Glutamatergic neuron (in vitro differentiated cells): Measurements from ENCODE around the gene FBXL7. TPM values are rescaled to one million over a fixed set of nuclear protein-coding genes. Genes with fewer than 3 reads are reported as not detected.
A peak's percentile ranks its signal among the peaks of the same experiment; 100 is the strongest.

Experiments
- DNase-seq: peaks from one replicate; pipeline ENCODE4 v3.0.0; 2022
- H3K27ac Mint-ChIP-seq: one replicate; pipeline ENCODE4 v1.8.0; 2020; ENCODE audit warnings: mild to moderate bottlenecking, mixed read lengths, inconsistent platforms; ENCODE audit not compliant: unreplicated experiment
- H3K27me3 Mint-ChIP-seq: one replicate; pipeline ENCODE4 v1.8.0; 2020; ENCODE audit warnings: mild to moderate bottlenecking, moderate library complexity, mixed read lengths, inconsistent platforms; ENCODE audit not compliant: unreplicated experiment
- H3K36me3 Mint-ChIP-seq: one replicate; pipeline ENCODE4 v1.8.0; 2020; ENCODE audit warnings: mild to moderate bottlenecking, mixed read lengths, inconsistent platforms; ENCODE audit not compliant: unreplicated experiment
- H3K4me1 Mint-ChIP-seq: one replicate; pipeline ENCODE4 v1.8.0; 2020; ENCODE audit warnings: mild to moderate bottlenecking, low read depth, mixed read lengths, inconsistent platforms; ENCODE audit not compliant: unreplicated experiment
- H3K4me3 Mint-ChIP-seq: one replicate; pipeline ENCODE4 v1.8.0; 2020; ENCODE audit warnings: mild to moderate bottlenecking, mixed read lengths, inconsistent platforms; ENCODE audit not compliant: unreplicated experiment
- H3K9me3 Mint-ChIP-seq: one replicate; pipeline ENCODE4 v1.8.0; 2020; ENCODE audit warnings: mild to moderate bottlenecking, moderate library complexity, mixed read lengths, inconsistent platforms; ENCODE audit not compliant: unreplicated experiment
- CTCF ChIP-seq: fragments of 200-600 bp; sonication (generic); IDR thresholded peaks from one replicate; pipeline ENCODE4 v1.5.0; 2021; ENCODE audit not compliant: partially characterized antibody, unreplicated experiment
- total RNA-seq: library from RNA; stranded (reverse); fragmentation: NEBNext Ultra II Directional; extraction: Animal tissue kit (Norgen Biotek cat#: 25700); gene quantifications from one replicate; pipeline ENCODE4 v1.2.1, GENCODE V29; 2021; ENCODE audit not compliant: unreplicated experiment

Gene FBXL7
- total RNA-seq, 1 donor from 2014 or later = 25.3 TPM

- DNase-seq = no peak
- H3K9me3 Mint-ChIP-seq = peaks cover 11% of the 10 kb centered on the region
- H3K27me3 Mint-ChIP-seq = peaks cover 7% of the 10 kb centered on the region
- TF ChIP-seq CTCF = no peak
- H3K4me3 Mint-ChIP-seq = peak overlapping the region; percentile 35
- H3K27ac Mint-ChIP-seq = peak overlapping the region; percentile 86
- H3K36me3 Mint-ChIP-seq = no peaks in the 10 kb centered on the region
- peaks cover 51% of the 10 kb centered on the region for H3K4me1 Mint-ChIP-seq
Observed at GRCh38 chr5:15690611-15691010, 190.6 kb downstream of the FBXL7 start.

- peaks cover 7% of the 10 kb centered on the region for H3K27me3 Mint-ChIP-seq
- peaks cover 54% of the 10 kb centered on the region for H3K4me1 Mint-ChIP-seq
- H3K4me3 Mint-ChIP-seq = peak overlapping the region; percentile 0
- H3K9me3 Mint-ChIP-seq = peaks cover 11% of the 10 kb centered on the region
- H3K36me3 Mint-ChIP-seq = no peaks in the 10 kb centered on the region
- H3K27ac Mint-ChIP-seq = peak overlapping the region; percentile 67
- DNase-seq = no peak
- TF ChIP-seq CTCF = no peak
Observed at GRCh38 chr5:15691521-15691920, 191.5 kb downstream of the FBXL7 start.

- Mint-ChIP-seq H3K9me3 (peaks cover 11% of the 10 kb centered on the region), H3K27ac (peak overlapping the region; percentile 84), H3K4me1 (peaks cover 54% of the 10 kb centered on the region), H3K27me3 (peaks cover 7% of the 10 kb centered on the region), H3K4me3 (peak overlapping the region; percentile 26), H3K36me3 (no peaks in the 10 kb centered on the region)
- no peak for DNase-seq
- TF ChIP-seq CTCF = no peak
Observed at GRCh38 chr5:15692706-15693381, 192.9 kb downstream of the FBXL7 start.

- H3K4me3 Mint-ChIP-seq = peak overlapping the region; percentile 13
- peaks cover 7% of the 10 kb centered on the region for H3K27me3 Mint-ChIP-seq
- peak overlapping the region; percentile 84 for H3K27ac Mint-ChIP-seq
- no peaks in the 10 kb centered on the region for H3K36me3 Mint-ChIP-seq
- no peak for TF ChIP-seq CTCF
- peaks cover 11% of the 10 kb centered on the region for H3K9me3 Mint-ChIP-seq
- H3K4me1 Mint-ChIP-seq = peaks cover 53% of the 10 kb centered on the region
- DNase-seq = no peak
Observed at GRCh38 chr5:15693382-15693728, 193.4 kb downstream of the FBXL7 start.

GRCh38 chr5:15693933-15694332 is 194.0 kb downstream of the FBXL7 start:
- H3K36me3 Mint-ChIP-seq = no peaks in the 10 kb centered on the region
- peaks cover 7% of the 10 kb centered on the region for H3K27me3 Mint-ChIP-seq
- H3K9me3 Mint-ChIP-seq = peaks cover 11% of the 10 kb centered on the region
- peaks cover 52% of the 10 kb centered on the region for H3K4me1 Mint-ChIP-seq
- DNase-seq = peak; percentile 50
- TF ChIP-seq CTCF = peak; percentile 43
- H3K4me3 Mint-ChIP-seq = peak overlapping the region; percentile 22
- peak overlapping the region; percentile 84 for H3K27ac Mint-ChIP-seq
